Loucy (cell line): Measurements from ENCODE around the gene HUS1.

ENCODE experiments used
- H2AFZ ChIP-seq: fragments of 200-600 bp; sonication (generic); 2 replicates; pipeline ENCODE4 v1.6.0; 2016; ENCODE audit warnings: antibody characterized with exemption, mild to moderate bottlenecking, low read length, moderate library complexity
- H3F3A ChIP-seq: fragments of 200-600 bp; 2 replicates; pipeline ENCODE4 v1.6.0; 2016; ENCODE audit warnings: antibody characterized with exemption, low read depth, mild to moderate bottlenecking
- H3K27me3 ChIP-seq: fragments of 200-600 bp; sonication (generic); 2 replicates; pipeline ENCODE4 v1.6.1; 2014; ENCODE audit warnings: low read length, mild to moderate bottlenecking; ENCODE audit not compliant: insufficient read depth, poor library complexity, severe bottlenecking
- H3K36me3 ChIP-seq: fragments of 200-600 bp; sonication (generic); 2 replicates; pipeline ENCODE4 v1.6.1; 2016; ENCODE audit warnings: low read length; ENCODE audit not compliant: insufficient read depth
- H3K4me1 ChIP-seq: fragments of 200-600 bp; sonication (generic); 2 replicates; pipeline ENCODE4 v1.5.1; 2014; ENCODE audit warnings: low read length, mild to moderate bottlenecking; ENCODE audit not compliant: insufficient read depth, poor library complexity, severe bottlenecking
- H3K4me2 ChIP-seq: fragments of 200-600 bp; sonication (generic); 2 replicates; pipeline ENCODE4 v1.6.0; 2014; ENCODE audit warnings: antibody characterized with exemption, low read length, low read depth, mild to moderate bottlenecking; ENCODE audit not compliant: poor library complexity, severe bottlenecking
- H3K4me3 ChIP-seq: fragments of 200-600 bp; sonication (generic); 2 replicates; pipeline ENCODE4 v1.5.1; 2014; ENCODE audit warnings: low read length, mild to moderate bottlenecking, mixed read lengths; ENCODE audit not compliant: poor library complexity, severe bottlenecking
- H3K79me2 ChIP-seq: fragments of 200-600 bp; sonication (generic); 2 replicates; pipeline ENCODE4 v1.6.1; 2014; ENCODE audit warnings: low read length; ENCODE audit not compliant: insufficient read depth
- H3K9ac ChIP-seq: fragments of 200-600 bp; sonication (generic); 2 replicates; pipeline ENCODE4 v1.6.0; 2014; ENCODE audit warnings: mild to moderate bottlenecking, low read depth, low read length, moderate library complexity; ENCODE audit not compliant: poor library complexity, severe bottlenecking
- H3K9me2 ChIP-seq: fragments of 200-600 bp; sonication (generic); replicated peaks from 2 replicates; pipeline ENCODE4 v1.6.1; 2016; ENCODE audit warnings: low read depth, low read length, mixed read lengths
- H3K9me3 ChIP-seq: fragments of 200-600 bp; sonication (generic); 2 replicates; pipeline ENCODE4 v1.6.1; 2014; ENCODE audit warnings: mild to moderate bottlenecking, antibody characterized with exemption, low read length, low read depth; ENCODE audit not compliant: insufficient read depth
- H4K20me1 ChIP-seq: fragments of 200-600 bp; sonication (generic); 2 replicates; pipeline ENCODE4 v1.6.0; 2014; ENCODE audit warnings: antibody characterized with exemption, low read length, mild to moderate bottlenecking; ENCODE audit not compliant: insufficient read depth, poor library complexity, severe bottlenecking
- CTCF ChIP-seq: fragments of 200-600 bp; sonication (generic); conservative IDR thresholded peaks from 2 replicates; pipeline ENCODE4 v1.5.1; 2014; ENCODE audit warnings: mild to moderate bottlenecking, antibody characterized with exemption, low read length
- EZH2phosphoT487 ChIP-seq: fragments of 200-600 bp; IDR thresholded peaks from 2 replicates; pipeline ENCODE4 v1.6.1; 2018; ENCODE audit warnings: antibody characterized with exemption, mild to moderate bottlenecking, moderate library complexity, borderline replicate concordance

The HUS1 gene

DNA sequence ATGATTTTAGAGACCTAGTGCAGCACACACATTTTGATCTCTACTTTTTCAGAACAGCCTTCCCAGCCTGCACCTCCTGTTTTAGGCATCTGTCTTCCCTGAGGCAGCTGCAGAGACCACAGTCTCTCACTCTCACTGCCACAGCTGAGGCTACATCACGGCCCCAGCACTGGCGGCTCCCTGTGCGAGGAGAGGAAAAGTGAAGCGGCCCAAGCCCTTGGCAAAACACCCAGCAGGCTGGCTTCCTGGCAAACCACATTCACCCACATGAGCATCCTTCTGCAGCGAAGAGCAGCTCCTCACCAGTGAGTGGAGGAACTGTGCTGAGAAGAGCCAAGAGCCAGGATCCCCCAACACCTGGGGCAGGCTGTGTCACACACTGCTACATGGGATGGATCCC, 14.0 kb downstream of the HUS1 start:
- no peaks in the 10 kb centered on the region for H3K4me1 ChIP-seq

GRCh38 chr7:47962262-47962661, 17.2 kb downstream of the HUS1 start:
- Histone ChIP-seq H3K9me2 (no peaks in the 10 kb centered on the region), H3K4me3 (no peak overlapping the region), H3K4me2 (no peak overlapping the region), H3K9me3 (no peaks in the 10 kb centered on the region), H4K20me1 (no peaks in the 10 kb centered on the region), H3K4me1 (no peaks in the 10 kb centered on the region), H3K9ac (no peak overlapping the region), H3K36me3 (peaks cover 22% of the 10 kb centered on the region; the same call in 1 of the 2 replicates), H3K79me2 (no peaks in the 10 kb centered on the region), H3K27me3 (no peaks in the 10 kb centered on the region), H3F3A (no peaks in the 10 kb centered on the region), H2AFZ (no peak overlapping the region)
- no peak for TF ChIP-seq EZH2phosphoT487
- no peak for TF ChIP-seq CTCF

More for the DNA sequence above, 14.0 kb downstream of the HUS1 start:
- TF ChIP-seq EZH2phosphoT487 (no peak), CTCF (no peak)
- Histone ChIP-seq H3K27me3 (no peaks in the 10 kb centered on the region), H3K9me2 (no peaks in the 10 kb centered on the region), H4K20me1 (no peaks in the 10 kb centered on the region), H3K4me3 (no peak overlapping the region), H2AFZ (no peak overlapping the region), H3K4me2 (no peak overlapping the region), H3F3A (no peaks in the 10 kb centered on the region), H3K9me3 (no peaks in the 10 kb centered on the region), H3K9ac (no peak overlapping the region), H3K36me3 (peaks cover 24% of the 10 kb centered on the region; the same call in 1 of the 2 replicates), H3K79me2 (no peaks in the 10 kb centered on the region)

DNA sequence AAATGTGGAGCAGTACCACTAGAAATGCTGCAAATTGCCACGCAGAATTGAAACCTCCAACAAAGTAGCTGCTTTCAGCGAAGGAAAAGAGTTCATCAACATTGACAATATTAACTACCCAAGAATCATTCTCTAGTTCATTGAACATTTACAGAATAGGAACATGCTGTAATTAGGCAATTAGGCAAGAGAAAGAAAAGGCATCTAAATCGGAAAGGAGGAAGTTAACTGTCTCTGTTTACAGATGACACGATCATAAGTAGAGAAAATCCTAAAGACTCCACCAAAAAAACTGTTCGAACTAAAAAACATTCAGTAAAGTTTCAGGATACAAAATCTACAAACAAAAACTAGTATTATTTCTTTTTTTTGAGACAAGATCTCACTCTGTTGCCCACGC, 22.3 kb downstream of the HUS1 start:
- H3K79me2 ChIP-seq, result no peaks in the 10 kb centered on the region
- H4K20me1 ChIP-seq, result no peaks in the 10 kb centered on the region
- no peaks in the 10 kb centered on the region; the same call in 1 of the 2 replicates for H3K36me3 ChIP-seq
- H3K9me2 ChIP-seq, result no peaks in the 10 kb centered on the region
- H3K27me3 ChIP-seq, result no peaks in the 10 kb centered on the region
- H3K4me1 ChIP-seq, result no peaks in the 10 kb centered on the region
- no peak overlapping the region for H2AFZ ChIP-seq
- no peak overlapping the region for H3K9ac ChIP-seq
- no peaks in the 10 kb centered on the region for H3K9me3 ChIP-seq
- TF ChIP-seq CTCF (no peak), EZH2phosphoT487 (no peak)
- H3K4me2 ChIP-seq, result no peak overlapping the region
- H3F3A ChIP-seq, result no peaks in the 10 kb centered on the region
- no peak overlapping the region for H3K4me3 ChIP-seq
